Suprapubic skin (tissue), 4 donors: ENCODE measurements around the gene CNIH4.

Experiments used
- CTCF ChIP-seq, 2 donors: fragments of 200-600 bp in 1 of 2; fragments of 450-650 bp in 1 of 2; sonication (generic) in 1 of 2; IDR thresholded peaks; one replicate each; pipeline ENCODE4 v1.5.1; 2016 to 2019; ENCODE audit warnings: antibody characterized with exemption in 2 of 2, mild to moderate bottlenecking in 1 of 2, moderate library complexity in 1 of 2
- EP300 ChIP-seq: sonication (generic); formaldehyde crosslinking; IDR thresholded peaks from one replicate; pipeline ENCODE4 v1.6.1; 2017; ENCODE audit warnings: antibody characterized with exemption
- POLR2A ChIP-seq, 2 donors: fragments of 450-650 bp; IDR thresholded peaks; one replicate each; pipeline ENCODE4 v1.6.1; 2017; ENCODE audit warnings: antibody characterized with exemption in 2 of 2, mild to moderate bottlenecking in 2 of 2, moderate library complexity in 2 of 2
- POLR2AphosphoS5 ChIP-seq, 3 donors: sonication (generic); formaldehyde crosslinking; IDR thresholded peaks; one replicate each; pipeline ENCODE4 v1.6.1; 2017; ENCODE audit warnings: antibody characterized with exemption in 3 of 3

- TF ChIP-seq POLR2A (IDR thresholded peaks at IDR 0.05) (no peak), CTCF (IDR thresholded peaks at IDR 0.05) (no peak), POLR2AphosphoS5 (IDR thresholded peaks at IDR 0.05) (no peak), EP300 (no peak)
Measured at GRCh38 chr1:224339442-224340033, 17.1 kb upstream of the CNIH4 start.
